Epithelial cell of proximal tubule (primary cell): ENCODE data around the gene KRTAP4-5. TPM values are rescaled to one million over a fixed set of nuclear protein-coding genes. Genes with fewer than 3 reads are reported as not detected.
"Not testable (repeated sequence)": the region's sequence is repeated elsewhere in the genome, so short reads cannot be mapped to it uniquely, and the experiment has no call there.

ENCODE experiments used
- DNase-seq: peaks from one replicate; pipeline ENCODE4 v3.0.0-alpha.2; 2011; ENCODE audit warnings: low read depth
- H3K4me3 ChIP-seq: 2 replicates; pipeline ENCODE4 v1.5.1; 2011; ENCODE audit warnings: low read depth, mild to moderate bottlenecking, low read length
- CTCF ChIP-seq: conservative IDR thresholded peaks from 2 replicates; pipeline ENCODE4 v1.5.1; 2012; ENCODE audit warnings: low read depth, mild to moderate bottlenecking, low read length
- total RNA-seq: library from RNA; depleted of rRNA; stranded (reverse); fragments of >200 nt; gene quantifications from 2 replicates; pipeline ENCODE4 v1.2.3, GENCODE V29; 2015

The KRTAP4-5 gene
- total RNA-seq, 1 donor from 2014 or later = not detected

- no peak for DNase-seq
- H3K4me3 ChIP-seq = no peak within 1 kb of the TSS
- TF ChIP-seq CTCF = no peak
Measured at GRCh38 chr17:41101586-41102259, 47.9 kb downstream of the KRTAP4-5 start, which contains the start of gene KRTAP4-16. Gene KRTAP4-16 (minus strand): TSS chr17:41102209. CDS start chr17:41102209, 0 bp downstream.

- not testable (repeated sequence) for DNase-seq, H3K4me3 ChIP-seq
Measured at GRCh38 chr17:41099682-41100480, 49.7 kb downstream of the KRTAP4-5 start.

Other genes with a start within 250 kb of the KRTAP4-5 start
- 13.4 and 17.1 TPM in 2 replicates for gene KRT23, start 212.2 kb downstream of the KRTAP4-5 start, total RNA-seq
- not detected in 2 replicates for gene KRT39, start 182.9 kb downstream of the KRTAP4-5 start, total RNA-seq
- not detected in 2 replicates for gene KRT40, start 165.5 kb downstream of the KRTAP4-5 start, total RNA-seq
- gene KRTAP3-3, start 155.7 kb downstream of the KRTAP4-5 start, total RNA-seq = not detected in 2 replicates
- gene KRTAP3-2, start 149.9 kb downstream of the KRTAP4-5 start, total RNA-seq = not detected in 2 replicates
- not detected in 2 replicates for gene KRTAP3-1, start 140.7 kb downstream of the KRTAP4-5 start, total RNA-seq
- gene KRTAP1-5, start 122.6 kb downstream of the KRTAP4-5 start, total RNA-seq = not detected in 2 replicates
- gene KRTAP1-4, start 119.6 kb downstream of the KRTAP4-5 start, total RNA-seq = not detected in 2 replicates
- not detected in 2 replicates for gene KRTAP1-3, start 115.0 kb downstream of the KRTAP4-5 start, total RNA-seq
- not detected in 2 replicates for gene KRTAP1-1, start 108.4 kb downstream of the KRTAP4-5 start, total RNA-seq
- gene KRTAP2-1, start 102.5 kb downstream of the KRTAP4-5 start, total RNA-seq = not detected in 2 replicates
- not detected in 2 replicates for gene KRTAP2-2, start 94.6 kb downstream of the KRTAP4-5 start, total RNA-seq
- gene KRTAP2-3, start 89.7 kb downstream of the KRTAP4-5 start, total RNA-seq = 11.6 and 26.7 TPM in 2 replicates
- gene KRTAP2-4, start 83.9 kb downstream of the KRTAP4-5 start, total RNA-seq = not detected in 2 replicates
- not detected in 2 replicates for gene KRTAP4-7, start 65.7 kb downstream of the KRTAP4-5 start, total RNA-seq
- gene KRTAP4-8, start 51.7 kb downstream of the KRTAP4-5 start, total RNA-seq = not detected in 2 replicates
- not detected in 2 replicates for gene KRTAP4-16, start 47.6 kb downstream of the KRTAP4-5 start, total RNA-seq
- 0.58 TPM in 1 of 2 replicates, not detected in the other for gene KRTAP4-9, start 44.4 kb downstream of the KRTAP4-5 start, total RNA-seq
- not detected in 2 replicates for gene KRTAP4-11, start 31.5 kb downstream of the KRTAP4-5 start, total RNA-seq
- gene KRTAP4-12, start 25.6 kb downstream of the KRTAP4-5 start, total RNA-seq = not detected in 2 replicates
- gene KRTAP4-6, start 9.3 kb downstream of the KRTAP4-5 start, total RNA-seq = not detected in 2 replicates
- gene KRTAP4-4, start 10.9 kb upstream of the KRTAP4-5 start, total RNA-seq = not detected in 2 replicates
- gene KRTAP4-3, start 18.4 kb upstream of the KRTAP4-5 start, total RNA-seq = not detected in 2 replicates
- not detected in 2 replicates for gene KRTAP4-2, start 28.4 kb upstream of the KRTAP4-5 start, total RNA-seq
- not detected in 2 replicates for gene KRTAP4-1, start 35.1 kb upstream of the KRTAP4-5 start, total RNA-seq
- not detected in 2 replicates for gene KRTAP9-1, start 40.1 kb upstream of the KRTAP4-5 start, total RNA-seq
- not detected in 2 replicates for gene KRTAP9-2, start 76.8 kb upstream of the KRTAP4-5 start, total RNA-seq
- not detected in 2 replicates for gene KRTAP9-3, start 82.6 kb upstream of the KRTAP4-5 start, total RNA-seq
- not detected in 2 replicates for gene KRTAP9-8, start 88.2 kb upstream of the KRTAP4-5 start, total RNA-seq
- not detected in 2 replicates for gene KRTAP9-4, start 99.9 kb upstream of the KRTAP4-5 start, total RNA-seq
- not detected in 2 replicates for gene KRTAP9-9, start 105.6 kb upstream of the KRTAP4-5 start, total RNA-seq
- not detected in 2 replicates for gene KRTAP9-6, start 115.6 kb upstream of the KRTAP4-5 start, total RNA-seq
- not detected in 2 replicates for gene KRTAP9-7, start 125.9 kb upstream of the KRTAP4-5 start, total RNA-seq
- not detected in 2 replicates for gene KRTAP29-1, start 153.0 kb upstream of the KRTAP4-5 start, total RNA-seq
- not detected in 2 replicates for gene KRTAP16-1, start 159.5 kb upstream of the KRTAP4-5 start, total RNA-seq
- not detected in 2 replicates for gene KRTAP17-1, start 165.9 kb upstream of the KRTAP4-5 start, total RNA-seq
- not detected in 2 replicates for gene KRT33A, start 201.0 kb upstream of the KRTAP4-5 start, total RNA-seq
- 0.29 TPM in 2 replicates for gene KRT33B, start 220.0 kb upstream of the KRTAP4-5 start, total RNA-seq
- 4.2 and 15.1 TPM in 2 replicates for gene KRT34, start 232.5 kb upstream of the KRTAP4-5 start, total RNA-seq
- gene KRT31, start 247.8 kb upstream of the KRTAP4-5 start, total RNA-seq = not detected in 2 replicates